ENCODE measurements around the gene TMEM187. TPM values are rescaled to one million over a fixed set of nuclear protein-coding genes. Genes with fewer than 3 reads are reported as not detected.
A peak's percentile ranks its signal among the peaks of the same experiment; 100 is the strongest.

TMEM187 gene
- total RNA-seq, 1 donor from 2014 or later, result 2.4 TPM

DNA sequence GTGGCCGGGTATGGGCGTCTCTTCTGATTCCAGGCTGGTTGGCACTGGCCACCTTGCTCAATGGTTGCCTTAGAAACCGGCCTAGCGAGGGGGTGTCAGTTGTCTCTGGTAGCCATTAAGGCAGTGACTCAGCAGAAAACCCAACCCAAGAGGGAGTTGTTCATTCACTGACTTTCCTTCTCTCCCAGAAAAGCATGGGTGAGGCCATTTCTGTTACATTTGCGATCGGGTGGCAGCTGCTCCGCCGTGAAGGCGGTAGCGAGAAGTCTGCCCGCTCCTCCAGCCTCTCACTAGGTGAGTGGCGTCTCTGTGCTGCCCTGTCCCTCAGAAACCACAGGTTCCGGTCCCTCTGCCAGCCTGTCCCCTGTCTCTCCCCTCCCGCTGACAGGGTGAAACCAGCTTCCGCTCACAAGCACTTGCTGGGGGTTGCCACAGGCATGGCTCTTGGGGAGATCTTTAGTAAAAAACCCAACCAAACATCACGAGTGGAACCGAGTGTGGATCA is 29.7 kb downstream of the TMEM187 start:
- peaks cover 7% of the 10 kb centered on the region for H3K36me3 Mint-ChIP-seq
- H3K9me3 Mint-ChIP-seq, result peaks cover 11% of the 10 kb centered on the region
- no peaks in the 10 kb centered on the region for H3K79me2 ChIP-seq (ENCODE audit: low read depth)
- H3K4me3 ChIP-seq, result no peak overlapping the region
- no peak overlapping the region for H3K4me2 ChIP-seq
- no peak overlapping the region for H3K27ac ChIP-seq
- H2AFZ ChIP-seq (replicated peaks), result no peak overlapping the region
- H3K4me1 Mint-ChIP-seq, result peaks cover 9% of the 10 kb centered on the region
- H3K27me3 ChIP-seq, result no peaks in the 10 kb centered on the region
- H3K4me1 ChIP-seq, result no peaks in the 10 kb centered on the region
- H3K27ac Mint-ChIP-seq, result peak overlapping the region; percentile 76
- H4K20me1 ChIP-seq (ENCODE audit: low read depth), result no peaks in the 10 kb centered on the region
- H3K36me3 ChIP-seq, result no peaks in the 10 kb centered on the region
- H3K27me3 Mint-ChIP-seq (ENCODE audit: insufficient read depth, low read depth), result peaks cover 7% of the 10 kb centered on the region
- no peak for TF ChIP-seq EZH2 (IDR thresholded peaks at IDR 0.05)
- TF ChIP-seq, protein P1, sequence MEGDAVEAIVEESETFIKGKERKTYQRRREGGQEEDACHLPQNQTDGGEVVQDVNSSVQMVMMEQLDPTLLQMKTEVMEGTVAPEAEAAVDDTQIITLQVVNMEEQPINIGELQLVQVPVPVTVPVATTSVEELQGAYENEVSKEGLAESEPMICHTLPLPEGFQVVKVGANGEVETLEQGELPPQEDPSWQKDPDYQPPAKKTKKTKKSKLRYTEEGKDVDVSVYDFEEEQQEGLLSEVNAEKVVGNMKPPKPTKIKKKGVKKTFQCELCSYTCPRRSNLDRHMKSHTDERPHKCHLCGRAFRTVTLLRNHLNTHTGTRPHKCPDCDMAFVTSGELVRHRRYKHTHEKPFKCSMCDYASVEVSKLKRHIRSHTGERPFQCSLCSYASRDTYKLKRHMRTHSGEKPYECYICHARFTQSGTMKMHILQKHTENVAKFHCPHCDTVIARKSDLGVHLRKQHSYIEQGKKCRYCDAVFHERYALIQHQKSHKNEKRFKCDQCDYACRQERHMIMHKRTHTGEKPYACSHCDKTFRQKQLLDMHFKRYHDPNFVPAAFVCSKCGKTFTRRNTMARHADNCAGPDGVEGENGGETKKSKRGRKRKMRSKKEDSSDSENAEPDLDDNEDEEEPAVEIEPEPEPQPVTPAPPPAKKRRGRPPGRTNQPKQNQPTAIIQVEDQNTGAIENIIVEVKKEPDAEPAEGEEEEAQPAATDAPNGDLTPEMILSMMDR (IDR thresholded peaks at IDR 0.05), result no peak
- TF ChIP-seq EZH2phosphoT487 (IDR thresholded peaks at IDR 0.05), result no peak
- no peak overlapping the region for H3K4me3 Mint-ChIP-seq
- H3K9me3 ChIP-seq (ENCODE audit: low read depth), result no peaks in the 10 kb centered on the region
- peaks cover 6% of the 10 kb centered on the region for H3F3A ChIP-seq (ENCODE audit: low read depth)
- peak; percentile 30 for DNase-seq (ENCODE audit: low spot score)
- H3K9ac ChIP-seq, result no peak overlapping the region

DNA sequence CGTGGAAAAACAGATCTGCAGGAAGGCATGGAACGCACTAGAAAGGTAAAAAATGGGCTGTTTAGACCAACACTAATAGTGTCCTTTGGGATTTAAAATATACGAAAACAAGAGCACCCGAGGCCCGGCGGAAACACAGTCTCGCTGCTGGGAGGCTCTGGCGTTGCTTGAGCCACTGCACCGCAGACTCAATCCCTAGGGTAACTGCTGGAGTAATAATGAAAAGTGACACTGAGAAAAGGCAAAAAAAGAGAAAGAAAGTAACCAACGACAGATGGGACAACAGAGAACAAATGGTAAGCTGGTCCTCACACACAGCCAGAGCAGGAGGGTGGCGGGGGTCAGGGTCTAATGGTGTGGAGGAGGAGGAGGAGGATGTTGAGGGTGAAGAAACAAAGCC is 31.8 kb downstream of the TMEM187 start:
- Histone ChIP-seq H3K4me2 (no peak overlapping the region), H3K4me1 (no peaks in the 10 kb centered on the region), H3K79me2 (ENCODE audit: low read depth) (no peaks in the 10 kb centered on the region), H3K9ac (no peak overlapping the region), H4K20me1 (ENCODE audit: low read depth) (no peaks in the 10 kb centered on the region), H3K27ac (no peak overlapping the region), H3K9me3 (ENCODE audit: low read depth) (no peaks in the 10 kb centered on the region), H3K4me3 (no peak overlapping the region), H2AFZ (replicated peaks) (no peak overlapping the region), H3F3A (ENCODE audit: low read depth) (peaks cover 6% of the 10 kb centered on the region), H3K27me3 (no peaks in the 10 kb centered on the region), H3K36me3 (no peaks in the 10 kb centered on the region)
- Mint-ChIP-seq H3K4me1 (peaks cover 9% of the 10 kb centered on the region), H3K9me3 (peaks cover 17% of the 10 kb centered on the region), H3K27me3 (ENCODE audit: insufficient read depth, low read depth) (peaks cover 10% of the 10 kb centered on the region), H3K27ac (no peak overlapping the region), H3K4me3 (no peak overlapping the region), H3K36me3 (peaks cover 7% of the 10 kb centered on the region)
- no peak for DNase-seq (ENCODE audit: low spot score)
- TF ChIP-seq, protein P1 (IDR thresholded peaks at IDR 0.05), result no peak
- TF ChIP-seq EZH2phosphoT487 (IDR thresholded peaks at IDR 0.05) (no peak), EZH2 (IDR thresholded peaks at IDR 0.05) (no peak)

DNA sequence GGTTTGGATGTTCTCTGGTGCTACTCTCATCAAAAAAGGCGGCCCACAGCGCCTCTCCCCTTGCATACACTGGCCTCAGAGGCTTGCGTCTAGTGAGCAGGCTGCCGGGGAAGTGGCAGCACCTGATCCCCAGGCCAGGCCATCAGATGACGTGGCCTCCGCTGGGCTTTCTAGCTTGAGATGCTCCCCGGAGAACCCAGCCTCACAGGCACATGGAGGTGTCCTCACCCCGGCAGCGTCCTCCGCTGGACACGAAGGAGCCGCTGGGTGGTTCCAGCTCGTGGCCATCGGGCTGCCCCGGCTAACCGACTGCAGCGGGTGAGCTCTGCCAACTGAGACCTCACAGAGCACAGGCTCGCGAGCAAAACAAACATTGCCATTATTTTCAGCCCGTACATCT is 34.4 kb downstream of the TMEM187 start:
- peaks cover 16% of the 10 kb centered on the region for H3K9me3 Mint-ChIP-seq
- DNase-seq (ENCODE audit: low spot score), result no peak

More for the DNA sequence above, 34.4 kb downstream of the TMEM187 start:
- H3K27ac Mint-ChIP-seq, result no peak overlapping the region
- Histone ChIP-seq H3K27me3 (no peaks in the 10 kb centered on the region), H3F3A (ENCODE audit: low read depth) (no peaks in the 10 kb centered on the region), H2AFZ (replicated peaks) (no peak overlapping the region), H3K4me1 (no peaks in the 10 kb centered on the region), H4K20me1 (ENCODE audit: low read depth) (no peaks in the 10 kb centered on the region), H3K27ac (no peak overlapping the region), H3K4me3 (no peak overlapping the region), H3K9ac (no peak overlapping the region), H3K36me3 (no peaks in the 10 kb centered on the region), H3K4me2 (no peak overlapping the region), H3K79me2 (ENCODE audit: low read depth) (no peaks in the 10 kb centered on the region), H3K9me3 (ENCODE audit: low read depth) (no peaks in the 10 kb centered on the region)
- peaks cover 5% of the 10 kb centered on the region for H3K4me1 Mint-ChIP-seq
- peaks cover 5% of the 10 kb centered on the region for H3K36me3 Mint-ChIP-seq
- peaks cover 10% of the 10 kb centered on the region for H3K27me3 Mint-ChIP-seq (ENCODE audit: insufficient read depth, low read depth)
- TF ChIP-seq EZH2 (IDR thresholded peaks at IDR 0.05), result no peak
- TF ChIP-seq, protein P1 (IDR thresholded peaks at IDR 0.05), result no peak
- no peak for TF ChIP-seq EZH2phosphoT487 (IDR thresholded peaks at IDR 0.05)
- H3K4me3 Mint-ChIP-seq, result no peak overlapping the region

Measured in neural progenitor cell (in vitro differentiated cells).